HG03558 (cell line): ENCODE data around the gene NOTUM.

ENCODE experiments used
- ATAC-seq: cut with Tn5 transposase; IDR thresholded peaks from one replicate; pipeline ENCODE4 v1.9.1; 2021; ENCODE audit warnings: moderate number of reproducible peaks; ENCODE audit not compliant: unreplicated experiment; ENCODE audit errors: extremely low read depth

NOTUM gene

DNA sequence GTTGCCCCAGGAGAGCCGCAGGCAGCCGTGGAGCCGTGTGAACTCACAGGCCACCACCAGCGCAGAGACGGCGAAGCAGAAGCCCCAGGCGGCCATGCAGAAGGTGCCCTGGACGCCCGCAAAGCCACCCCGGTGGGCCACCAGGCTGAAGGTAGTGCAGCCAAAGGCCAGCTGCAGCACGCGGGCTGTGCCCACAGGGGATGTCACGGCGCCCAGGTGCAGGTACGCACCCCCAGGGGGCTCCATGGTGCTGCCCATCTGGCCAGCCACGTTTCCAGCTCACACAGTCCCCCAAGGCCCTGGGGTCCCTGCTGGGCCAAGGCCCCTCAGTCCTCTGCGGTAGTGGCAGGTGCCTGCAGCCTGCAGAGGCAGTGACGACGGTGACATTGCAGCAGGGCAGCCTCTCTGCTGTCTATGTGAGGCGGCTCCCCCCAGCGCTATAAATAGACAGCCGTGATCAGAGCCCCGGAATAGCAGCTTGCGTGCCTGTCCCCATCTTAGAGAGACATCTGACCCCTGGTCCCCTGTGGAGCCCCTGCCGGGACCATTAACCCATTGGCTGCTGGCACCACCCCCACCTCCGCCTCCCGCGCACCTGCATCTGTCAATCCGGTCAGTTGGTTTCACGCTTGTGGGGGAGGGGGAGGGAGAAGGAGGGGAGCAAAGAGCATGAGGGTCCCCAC lies 19.4 kb downstream of the NOTUM start:
- no peak for ATAC-seq

DNA sequence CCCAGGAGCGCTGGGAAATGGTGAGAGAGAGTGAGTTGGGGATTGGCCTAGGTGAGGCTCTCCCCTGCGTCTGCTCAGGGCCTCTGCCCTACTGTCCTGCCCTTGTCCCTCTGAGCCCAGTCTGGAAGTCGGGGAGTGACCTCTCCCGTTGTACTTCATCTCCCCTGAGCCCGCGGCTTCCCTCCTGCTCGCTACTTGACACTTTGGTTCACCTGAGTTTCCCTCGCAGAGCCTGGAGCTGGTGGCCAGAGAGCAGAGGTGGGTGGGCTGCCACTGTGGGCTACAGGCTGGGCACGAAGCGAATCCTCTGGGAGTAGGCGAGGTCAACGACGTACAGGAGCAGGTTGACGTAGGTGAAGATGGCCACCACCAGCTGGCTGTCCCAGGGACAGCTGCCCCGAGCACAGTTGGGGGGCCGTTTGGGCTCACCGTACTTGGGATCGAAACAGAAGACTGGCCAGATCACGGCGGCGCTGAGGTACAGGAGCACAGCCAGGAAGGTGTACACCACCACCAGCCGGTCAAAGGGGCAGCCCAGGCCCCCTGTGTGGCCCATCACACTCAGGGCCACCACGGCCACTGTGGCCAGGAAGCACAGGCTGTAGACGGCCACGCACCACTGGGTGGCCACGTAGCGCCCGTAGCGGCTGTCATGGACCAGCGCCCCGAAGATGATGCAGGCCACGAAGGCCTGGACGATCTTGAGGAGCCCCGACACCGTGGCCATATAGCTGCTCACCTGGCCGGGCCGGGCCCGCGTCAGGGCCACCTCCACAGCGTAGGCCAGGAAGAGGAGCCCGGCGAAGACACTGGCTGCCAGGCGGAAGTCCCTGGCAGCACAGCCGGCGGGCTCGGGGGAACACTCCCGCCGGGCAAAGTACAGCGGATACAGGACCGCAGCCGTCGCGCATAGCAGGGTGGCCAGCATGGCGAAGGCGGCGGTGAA lies 20.2 kb downstream of the NOTUM start:
- no peak for ATAC-seq

DNA sequence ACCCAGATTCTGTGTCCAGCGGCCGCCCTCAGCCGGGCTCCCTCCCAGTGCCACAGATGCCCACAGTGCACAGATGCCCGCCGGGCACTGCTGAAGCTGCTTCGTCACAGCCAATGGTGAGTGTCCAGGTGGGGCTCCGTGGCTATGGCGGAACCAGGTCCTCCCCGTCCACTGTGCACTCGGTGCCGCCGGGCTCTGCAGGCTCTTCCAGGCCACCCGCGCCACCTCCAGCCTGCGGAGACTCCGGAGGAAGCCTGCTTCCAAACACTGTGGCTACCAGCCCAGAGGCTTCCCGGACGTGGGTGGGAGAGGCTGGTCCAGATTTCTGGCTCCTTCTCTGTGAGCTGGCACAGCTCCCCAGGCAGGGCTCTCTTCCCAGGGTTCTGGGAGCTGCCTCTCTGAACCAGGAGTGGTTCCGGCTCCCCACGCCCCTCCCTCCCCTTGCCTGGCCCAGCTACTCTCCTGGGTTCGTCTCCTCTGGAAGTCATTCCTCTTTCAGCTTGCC lies 21.1 kb downstream of the NOTUM start:
- no peak for ATAC-seq

DNA sequence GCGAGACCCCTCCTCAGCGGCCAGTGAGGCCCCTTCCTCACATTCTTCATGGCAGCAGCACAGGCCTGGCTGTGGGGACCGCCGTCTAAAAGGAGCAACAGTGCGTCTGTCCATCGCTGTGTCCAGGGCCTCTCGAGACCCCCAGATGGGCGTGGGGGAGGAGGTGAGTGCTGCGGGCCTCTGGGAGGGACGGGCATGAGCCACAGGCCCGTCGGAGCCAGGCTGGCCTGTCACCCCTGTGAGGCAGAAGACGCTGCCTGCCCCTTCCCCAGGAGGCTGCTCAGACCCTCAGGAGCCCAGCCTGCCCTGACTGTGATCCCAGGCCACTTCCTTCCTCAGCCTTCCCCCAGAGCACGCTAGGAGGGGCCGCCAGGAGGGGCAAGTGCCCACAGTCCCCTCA lies 21.8 kb downstream of the NOTUM start:
- no peak for ATAC-seq

DNA sequence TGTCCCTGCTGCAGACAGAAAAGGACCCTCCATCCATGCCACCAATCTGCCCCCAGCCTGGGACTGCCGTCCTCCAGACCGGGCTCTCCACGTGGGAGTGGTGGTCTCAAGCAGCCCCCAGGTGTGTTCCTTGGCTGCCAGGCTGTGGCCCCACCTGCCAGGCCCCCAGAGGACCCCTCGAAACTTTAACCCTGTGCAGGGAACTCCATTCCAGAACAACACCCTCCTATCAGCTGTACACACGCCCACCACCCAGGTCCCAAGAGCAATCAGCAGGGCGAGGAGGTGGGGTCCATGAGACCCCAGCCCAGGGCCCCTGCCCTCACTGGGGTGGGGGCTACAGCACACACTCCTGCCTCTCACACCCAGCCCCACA lies 25.3 kb downstream of the NOTUM start:
- no peak for ATAC-seq

DNA sequence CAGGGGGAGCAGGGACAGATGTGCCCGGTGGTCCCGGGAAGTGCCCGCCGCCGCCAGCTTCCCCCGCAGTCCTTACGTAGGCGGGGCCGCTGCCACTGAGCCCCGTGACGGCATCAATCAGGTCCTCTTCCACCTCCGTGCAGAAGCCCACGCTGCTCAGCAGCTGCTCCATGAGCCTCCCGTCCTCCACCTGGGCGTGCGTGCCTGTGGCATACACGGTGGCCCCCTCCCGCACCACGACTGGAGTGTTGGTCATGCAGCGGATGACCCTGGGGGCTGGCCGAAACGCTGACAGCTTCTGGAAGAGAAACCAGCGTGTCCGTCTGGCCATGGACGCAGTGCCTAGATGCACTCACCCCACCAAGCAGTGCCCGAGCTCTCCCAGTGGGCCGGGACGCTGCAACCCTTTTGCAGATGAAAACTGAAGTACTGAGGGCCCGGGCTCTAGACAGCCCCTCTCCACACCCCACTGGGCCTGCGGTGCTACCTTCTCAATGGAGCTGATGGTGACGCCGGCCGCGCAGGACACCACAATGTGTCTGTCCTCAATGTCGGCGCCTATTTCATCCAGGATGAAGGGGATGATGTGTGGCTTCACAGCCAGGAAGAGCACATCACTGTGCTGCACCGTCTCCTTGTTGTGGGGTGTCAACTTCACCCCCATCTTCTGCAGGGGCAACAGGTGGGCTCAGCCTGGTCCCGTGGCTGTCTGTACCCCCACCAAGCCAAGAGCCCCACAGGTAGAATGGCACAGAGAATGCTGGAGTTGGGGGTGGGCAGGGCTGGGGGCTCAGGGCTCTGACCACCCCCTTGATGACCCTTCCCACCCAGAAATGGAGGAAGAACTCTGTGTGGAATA lies 25.9 kb downstream of the NOTUM start:
- ATAC-seq: no peak

DNA sequence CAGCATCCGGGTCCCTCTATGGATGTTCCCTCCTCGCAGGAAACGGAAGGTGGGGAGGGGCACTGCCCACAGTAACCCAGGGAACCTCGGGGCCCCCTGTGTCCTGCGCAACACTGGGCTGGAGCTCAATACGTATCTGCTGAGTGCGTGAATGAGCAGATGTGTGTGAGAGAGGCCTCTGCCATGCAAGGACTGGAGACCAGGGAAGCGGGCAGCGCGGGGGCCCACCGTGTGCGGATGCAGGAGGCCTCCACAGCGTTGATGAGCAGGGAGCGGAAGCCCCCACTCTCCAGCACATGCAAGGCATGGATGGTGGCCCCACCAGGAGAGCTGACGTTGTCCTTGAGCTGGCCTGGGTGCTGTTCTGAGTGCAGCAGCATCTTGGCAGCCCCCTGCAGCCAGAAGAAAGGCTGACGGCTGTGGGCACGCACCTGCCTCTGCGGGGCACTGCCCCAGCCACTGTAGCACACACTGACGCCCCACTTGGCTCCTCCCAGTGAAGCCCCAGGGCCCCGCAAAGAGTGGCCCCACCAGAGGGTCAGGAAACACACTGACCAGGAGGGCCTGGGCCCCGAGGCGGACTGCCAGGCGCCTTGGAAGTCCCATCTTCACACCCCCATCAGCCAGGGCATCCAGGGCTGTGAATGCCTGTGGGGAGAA lies 26.8 kb downstream of the NOTUM start:
- ATAC-seq: no peak

DNA sequence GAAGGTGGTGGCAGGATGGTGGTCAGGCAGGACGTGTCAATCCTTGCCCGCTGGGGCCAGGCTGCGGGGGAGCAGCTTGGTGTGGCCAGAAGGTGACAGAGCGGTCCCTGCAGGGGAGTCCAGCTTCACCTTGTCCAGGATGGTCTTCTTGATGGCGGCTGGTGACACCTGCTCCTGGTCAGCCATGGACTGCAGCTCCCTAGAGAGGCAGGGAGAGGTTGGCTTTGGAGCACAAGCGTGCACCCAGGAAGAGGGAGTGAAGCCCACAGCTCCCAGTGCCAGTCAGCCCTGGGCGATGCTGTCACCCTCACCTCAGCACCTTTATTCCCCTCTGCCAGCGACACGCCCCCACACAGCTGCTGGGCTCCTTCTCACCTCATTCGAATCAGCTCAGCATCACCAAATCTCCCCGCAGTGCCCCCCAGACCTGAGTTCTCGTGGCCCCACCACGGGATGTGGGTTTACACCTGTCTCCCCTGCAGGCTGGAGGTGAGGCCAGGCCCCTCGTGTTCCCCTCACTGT lies 27.7 kb downstream of the NOTUM start:
- ATAC-seq: no peak

DNA sequence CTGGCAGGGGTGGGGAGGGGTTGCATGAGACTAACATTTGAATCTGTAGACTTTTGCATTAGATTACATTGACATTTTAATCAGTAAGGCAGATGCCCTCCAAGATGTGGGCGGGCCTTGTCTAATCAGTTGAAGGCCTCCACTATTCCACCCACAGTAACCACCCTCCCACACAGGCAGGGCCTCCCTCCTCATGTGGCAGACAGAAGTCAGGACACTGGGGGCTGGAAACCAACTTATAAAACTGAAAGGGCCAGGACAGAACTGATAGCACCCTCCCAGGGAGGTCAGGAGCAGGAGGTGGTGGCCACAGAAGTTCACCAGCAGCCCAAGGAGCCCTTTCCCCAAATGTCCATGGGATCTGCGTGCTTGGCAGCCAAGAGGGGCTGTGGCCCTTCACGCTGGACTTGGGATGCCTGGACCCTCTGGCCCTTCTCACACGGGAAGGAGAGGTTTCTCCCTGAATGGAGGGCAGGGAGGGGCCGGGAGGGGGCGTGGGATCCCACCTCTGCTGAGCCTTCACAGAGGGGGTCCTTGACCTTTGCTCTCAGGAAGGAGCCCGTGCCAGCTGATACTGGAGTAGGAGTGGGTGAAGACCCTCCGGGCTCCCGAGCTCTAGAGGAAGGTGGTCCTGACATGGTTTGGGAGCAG lies 28.5 kb downstream of the NOTUM start:
- no peak for ATAC-seq

DNA sequence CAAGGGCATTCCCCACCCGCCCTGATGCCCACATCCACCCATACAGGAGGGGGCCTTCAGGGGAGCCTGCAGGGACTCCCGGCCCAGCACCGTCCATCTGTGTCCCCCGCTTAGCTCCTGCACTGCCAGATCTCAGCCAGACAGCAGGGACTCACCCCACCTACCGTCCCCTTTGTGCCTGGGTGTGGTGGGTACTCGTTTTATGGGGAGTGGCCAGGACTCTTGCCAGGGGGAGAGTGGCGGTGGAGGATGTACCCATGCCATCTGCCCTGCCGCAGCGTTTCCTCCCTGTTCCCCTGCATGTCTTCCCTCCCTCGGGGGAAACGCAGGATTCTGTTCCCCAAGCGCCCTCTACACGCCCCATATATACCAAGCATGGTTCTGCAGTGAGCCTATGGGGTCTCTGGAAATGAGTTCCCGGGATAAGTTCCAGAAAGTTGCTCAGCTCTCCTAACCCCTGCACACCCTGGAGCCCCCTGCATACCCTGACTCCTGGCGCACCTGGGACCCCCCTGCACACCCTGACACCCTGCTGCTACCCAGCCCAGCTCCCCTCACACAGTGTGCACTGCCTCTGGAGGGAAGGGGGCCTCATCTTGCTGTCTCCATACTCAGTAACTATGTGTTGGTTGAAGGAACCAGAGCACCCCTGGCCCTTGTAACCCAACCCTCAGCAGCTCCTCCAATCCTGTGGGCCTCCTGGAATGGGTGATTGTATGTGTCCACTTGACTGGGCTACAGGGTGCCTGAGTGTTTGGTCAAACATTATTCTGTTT lies 29.2 kb downstream of the NOTUM start:
- ATAC-seq: no peak

DNA sequence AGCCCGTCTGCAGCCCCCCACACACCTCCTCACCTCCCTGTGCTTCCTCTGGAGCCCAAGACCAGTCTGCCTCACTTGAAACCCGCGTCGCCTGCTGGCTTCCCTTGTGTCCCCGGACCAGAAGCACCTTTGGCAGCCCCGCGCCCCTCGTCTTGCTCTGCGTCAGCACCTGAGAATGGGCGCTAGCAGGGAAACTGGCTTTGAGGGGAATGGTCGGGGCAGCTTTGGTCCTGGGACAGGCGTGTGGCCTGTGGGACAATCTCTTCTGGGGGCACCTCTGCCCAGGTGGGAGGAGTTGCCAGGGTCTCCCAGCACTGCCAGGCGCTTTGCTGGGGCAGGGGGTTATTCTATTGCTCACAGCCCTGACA lies 29.8 kb downstream of the NOTUM start:
- ATAC-seq: no peak

DNA sequence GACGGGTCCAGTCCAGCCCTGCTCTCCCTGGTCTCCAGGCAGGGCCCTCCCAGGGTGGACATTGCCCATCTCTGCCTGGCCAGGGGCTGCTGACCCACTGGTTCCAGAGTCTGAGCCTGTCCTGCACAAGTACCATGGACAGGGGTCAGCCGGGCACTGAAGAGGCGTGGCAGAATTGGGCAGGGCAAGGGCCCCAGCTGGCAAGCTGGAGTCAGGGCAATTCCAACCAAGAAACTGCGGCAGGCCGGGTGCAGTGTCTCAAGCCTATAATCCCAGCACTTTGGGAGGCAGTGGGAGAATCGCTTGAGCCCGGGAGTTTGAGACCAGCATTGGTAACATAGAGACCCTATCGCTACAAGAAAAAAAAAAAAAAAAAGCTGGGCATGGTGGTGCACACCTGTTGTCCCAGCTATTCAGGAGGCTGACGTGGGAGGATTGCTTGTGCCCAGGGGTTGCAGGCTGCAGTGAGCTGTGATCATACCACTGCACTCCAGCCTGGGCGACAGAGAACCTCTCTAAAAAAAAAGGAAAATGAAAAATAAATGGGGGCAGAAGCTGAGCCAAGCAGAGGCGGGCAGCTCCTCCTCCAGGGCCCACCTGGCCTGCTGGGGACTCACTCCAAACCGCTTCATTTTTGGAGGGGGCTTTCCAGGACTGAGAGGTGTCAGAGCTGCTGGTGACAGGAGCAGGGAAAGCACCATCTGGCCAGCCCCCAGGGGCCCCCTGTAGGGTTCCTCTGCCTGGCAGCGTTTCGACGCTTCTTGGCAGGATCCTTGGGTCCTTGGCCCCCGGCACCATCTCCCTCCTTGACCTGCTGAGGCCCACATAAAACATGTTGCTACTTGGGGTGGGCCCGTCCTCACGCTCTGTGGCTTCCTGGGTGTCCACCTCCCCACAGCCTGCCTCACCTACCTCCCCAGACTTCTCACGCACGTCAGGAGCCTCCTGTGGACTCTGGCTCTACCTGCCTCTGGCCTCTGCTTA lies 30.6 kb downstream of the NOTUM start:
- ATAC-seq: no peak

DNA sequence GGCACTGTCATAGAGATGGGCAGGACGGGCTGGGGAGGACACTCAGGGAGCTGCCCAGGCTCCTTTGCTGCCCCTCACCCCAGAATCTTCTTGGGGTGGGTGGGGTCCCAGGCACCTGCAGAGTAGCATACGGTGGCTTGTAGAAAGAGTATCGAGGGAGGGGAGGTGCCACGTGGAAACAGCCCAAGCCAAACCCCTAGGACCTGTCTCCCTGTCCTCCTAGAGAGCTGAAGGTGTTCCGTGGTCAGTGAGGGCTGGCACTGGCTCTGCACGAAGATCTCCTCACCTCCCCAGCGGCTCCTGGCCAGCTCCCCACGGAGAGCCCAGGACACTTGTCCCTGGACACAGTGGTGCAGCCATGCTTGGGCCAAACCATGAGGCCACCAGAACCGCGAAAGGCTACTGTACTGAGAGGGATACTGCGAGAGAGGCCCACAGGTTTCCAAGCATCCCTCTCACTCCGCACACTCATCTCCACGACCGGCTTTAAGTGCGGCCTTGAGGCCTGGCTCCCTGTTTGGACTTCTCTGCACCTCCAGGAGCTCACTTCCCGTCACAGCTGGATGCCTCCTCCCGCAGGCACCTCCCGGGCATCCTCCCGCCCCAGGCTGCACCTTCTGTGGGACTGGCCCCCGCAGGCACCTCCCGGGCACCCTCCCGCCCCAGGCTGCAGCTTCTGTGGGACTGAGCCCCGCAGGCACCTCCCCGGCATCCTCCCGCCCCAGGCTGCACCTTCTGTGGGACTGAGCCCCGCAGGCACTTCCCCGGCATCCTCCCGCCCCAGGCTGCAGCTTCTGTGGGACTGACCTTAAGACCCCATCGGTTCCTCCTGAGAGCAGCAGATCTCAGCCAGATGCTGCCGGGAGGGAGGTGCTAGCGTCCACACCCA lies 31.5 kb downstream of the NOTUM start:
- no peak for ATAC-seq

DNA sequence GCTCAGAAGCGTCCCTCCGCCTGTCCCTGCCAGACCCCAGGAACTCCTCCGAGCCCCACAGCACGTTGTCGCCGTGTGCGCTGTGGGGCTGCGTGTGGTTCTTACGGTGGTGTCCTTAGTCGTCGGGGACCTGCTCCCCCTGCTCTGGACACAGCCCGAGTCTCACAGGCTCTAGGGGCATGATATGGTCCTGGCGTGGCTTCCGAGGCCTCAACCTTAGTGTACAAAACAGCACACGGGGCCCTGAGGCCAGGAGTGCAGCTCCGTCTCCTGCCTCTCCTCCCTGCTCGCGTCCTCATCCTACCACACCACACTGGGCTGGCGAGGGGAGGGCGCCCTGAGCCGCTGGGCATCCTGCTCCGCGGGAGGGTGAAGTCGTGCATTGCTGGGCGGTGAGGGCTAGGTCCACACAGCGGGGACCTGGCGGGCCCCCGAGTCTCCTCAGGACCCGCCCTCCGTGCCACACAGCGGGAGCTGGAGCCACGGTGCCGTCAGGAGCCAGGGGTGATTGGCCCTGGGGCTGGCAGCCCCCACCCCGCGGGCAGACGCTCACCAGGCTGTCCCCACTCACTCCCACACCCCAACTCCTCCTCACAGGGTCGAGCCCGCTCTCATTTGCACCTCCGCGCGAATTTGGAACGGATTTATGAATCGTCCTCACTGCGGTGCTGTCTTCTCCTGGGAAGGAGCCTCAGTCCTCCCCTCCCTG lies 32.3 kb downstream of the NOTUM start:
- ATAC-seq: no peak

DNA sequence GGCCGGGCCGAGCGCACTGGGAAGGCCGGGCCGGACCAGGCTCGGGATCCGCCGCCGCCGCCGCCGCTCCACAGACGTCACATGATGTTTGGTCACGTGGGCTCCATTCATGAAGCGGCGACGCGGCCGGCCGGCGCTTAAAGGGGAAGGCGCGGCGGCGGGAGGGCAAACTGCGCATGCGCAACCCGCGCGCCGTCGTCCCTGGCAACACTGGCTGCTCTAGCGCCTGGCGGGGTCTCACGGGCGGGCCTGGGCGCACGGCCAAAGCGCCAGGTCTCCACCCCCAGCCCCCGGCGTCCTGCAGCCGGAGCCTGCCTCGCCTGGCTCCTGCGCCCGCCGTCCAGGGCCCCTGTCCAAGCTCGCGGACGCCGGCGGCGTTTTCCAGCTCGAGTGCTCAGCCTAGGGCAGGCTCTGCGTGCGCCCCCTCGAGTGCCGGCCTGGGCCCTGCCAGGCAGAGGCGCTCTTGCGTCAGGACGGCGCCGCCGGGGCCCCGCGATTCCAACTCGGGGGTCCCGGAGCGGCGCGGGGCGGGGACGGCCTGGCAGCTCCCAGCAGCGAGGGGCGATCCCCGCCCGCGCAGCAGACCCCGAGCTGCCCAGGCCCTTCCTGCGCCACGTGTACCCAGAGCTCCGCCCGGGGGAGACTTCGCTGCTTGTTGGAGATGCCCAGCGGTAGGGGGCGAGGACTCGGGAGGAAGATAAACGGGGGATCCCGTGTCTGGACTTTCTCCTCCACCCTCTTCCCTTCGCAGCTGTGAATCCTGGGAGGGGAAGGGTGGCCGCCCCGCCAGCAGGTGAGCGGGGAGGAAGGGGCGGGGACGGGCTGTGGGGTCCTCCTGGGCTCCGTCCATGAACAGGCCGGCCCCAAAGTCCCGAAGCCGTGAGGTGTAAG lies 33.1 kb downstream of the NOTUM start, which contains the start of gene MAFG:
Gene MAFG, minus strand, starts transcription at position 83 of the 891 bp plus-strand sequence. CDS start 4,550 bp downstream, outside the sequence.
- ATAC-seq: peak; percentile 33
